Kasumi-1 (cell line): Measurements from ENCODE around the gene ADAMTS2.
"Not testable (repeated sequence)": the region's sequence is repeated elsewhere in the genome, so short reads cannot be mapped to it uniquely, and the experiment has no call there.

Source experiments
- DNase-seq, 2 experiments: peaks; one replicate each; lab custom pipeline; 2025; lab: John Stamatoyannopoulos, UW

Gene ADAMTS2

DNA sequence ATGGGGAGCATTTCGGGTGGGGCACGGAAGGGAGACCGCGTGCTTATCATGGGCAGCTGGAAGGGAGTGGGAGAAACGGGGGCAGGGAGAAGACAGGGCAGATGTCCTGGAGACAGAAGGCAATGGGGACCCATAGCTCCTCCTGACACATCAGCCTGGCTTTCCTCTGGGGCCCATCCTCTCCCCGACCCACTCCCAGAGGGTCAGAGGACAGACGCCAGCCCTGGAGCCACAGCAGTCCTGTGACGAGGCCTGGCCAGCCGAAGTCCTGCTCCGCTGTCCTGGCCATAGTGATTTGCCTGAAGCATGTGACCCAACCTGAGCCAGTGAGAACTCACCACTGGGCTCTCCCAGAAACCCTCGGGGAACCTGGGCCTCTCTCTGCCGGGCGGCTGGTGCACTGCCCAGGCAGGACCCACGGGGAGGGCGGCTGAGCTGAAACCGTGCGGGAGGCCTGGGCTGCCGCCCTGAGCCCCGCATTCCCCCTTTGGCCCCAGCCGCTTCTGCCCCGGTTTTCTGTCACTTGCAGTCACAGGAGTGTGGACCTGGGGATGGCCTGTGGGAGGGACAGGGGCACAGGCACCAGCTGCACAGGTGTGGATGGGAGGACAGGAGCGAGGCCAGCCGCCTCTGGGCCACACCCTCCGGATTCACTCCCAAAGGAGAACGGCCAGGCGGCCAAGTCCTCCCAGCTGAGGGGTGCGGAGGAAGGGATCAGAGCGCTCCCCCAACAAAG lies 19.8 kb downstream of the ADAMTS2 start:
- no peak for DNase-seq

DNA sequence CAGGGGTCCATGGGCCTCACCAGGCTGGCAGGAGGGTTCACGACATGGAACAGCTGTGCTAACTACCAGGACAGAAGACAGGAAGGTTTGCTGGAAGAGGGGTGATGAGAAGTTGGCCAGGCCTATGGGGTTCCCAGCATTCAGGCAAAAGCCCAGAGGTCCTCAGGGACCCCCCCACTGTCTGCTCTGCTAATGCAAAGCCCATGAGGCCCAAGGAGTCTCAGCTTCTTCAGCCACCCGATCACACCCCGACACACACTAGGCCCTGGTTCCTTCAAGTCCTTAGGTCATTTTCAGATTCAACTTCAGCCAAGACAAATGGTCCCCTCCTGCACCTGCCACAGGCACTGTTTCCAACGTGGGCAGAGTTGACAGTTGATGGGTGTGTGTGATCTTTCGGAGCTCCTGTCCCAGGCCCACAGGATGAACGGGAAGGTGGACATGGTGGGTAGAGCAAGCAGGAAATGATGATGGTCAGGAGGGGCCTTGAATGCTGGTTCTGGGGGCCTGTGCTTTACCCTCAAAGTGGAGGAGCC lies 20.4 kb downstream of the ADAMTS2 start:
- DNase-seq, result no peak

DNA sequence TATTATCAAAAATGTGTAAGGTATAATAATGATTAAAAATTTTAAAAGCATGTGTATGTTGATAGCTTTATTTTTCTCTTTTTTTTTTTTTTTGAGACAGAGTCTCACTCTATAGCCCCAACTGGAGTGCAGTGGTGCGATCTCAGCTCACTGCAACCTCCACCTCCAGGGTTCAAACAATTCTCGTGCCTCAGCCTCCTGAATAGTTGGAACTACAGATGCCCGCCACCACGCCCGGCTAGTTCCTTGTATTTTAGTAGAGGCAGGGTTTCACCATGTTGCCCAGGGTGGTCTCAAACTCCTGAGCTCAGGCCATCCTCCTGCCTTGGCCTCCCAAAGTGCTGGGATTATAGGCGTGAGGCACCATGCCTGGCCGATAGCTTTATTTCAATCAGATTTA lies 20.9 kb downstream of the ADAMTS2 start:
- DNase-seq, result not testable (repeated sequence)

DNA sequence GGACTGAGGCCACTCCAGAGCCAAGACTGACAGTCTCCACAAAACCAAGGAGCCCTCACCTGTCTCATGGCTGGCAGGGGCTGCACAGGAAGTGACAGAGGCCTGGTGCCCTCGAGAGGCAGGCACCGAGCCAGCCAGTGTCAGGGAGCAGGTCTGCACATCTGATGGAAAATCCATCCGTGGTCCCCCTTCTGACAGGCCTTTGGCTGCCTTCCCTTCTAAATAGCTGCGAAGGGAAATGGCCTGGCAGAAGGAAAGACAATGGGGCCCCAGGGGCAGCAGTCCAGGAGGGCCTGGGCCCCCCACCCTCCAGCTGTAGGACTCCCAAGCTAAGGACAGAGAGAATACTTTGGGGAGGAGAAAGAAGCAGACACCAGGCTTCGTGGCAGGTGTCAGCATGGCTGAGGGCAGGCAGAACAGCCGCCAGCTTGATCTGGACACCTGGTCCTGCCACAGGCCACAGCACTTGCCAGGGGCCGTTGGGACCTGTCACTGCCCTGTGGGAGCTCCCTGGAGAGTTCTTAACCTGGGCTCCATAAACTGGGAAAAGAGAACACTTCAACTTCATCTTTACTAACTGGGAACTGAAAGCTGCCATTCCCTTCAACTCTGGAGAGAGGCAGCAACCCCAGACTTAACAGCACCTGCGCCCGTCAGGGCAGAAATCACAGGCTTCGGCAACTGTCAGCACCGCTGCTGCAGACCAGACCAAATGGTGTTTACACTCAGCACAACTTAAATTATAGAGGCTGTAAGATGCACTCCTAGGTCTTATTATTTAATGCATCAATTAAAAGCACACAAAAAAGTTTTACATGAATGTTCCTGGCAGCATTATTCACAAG lies 22.0 kb downstream of the ADAMTS2 start:
- DNase-seq, result no peak

DNA sequence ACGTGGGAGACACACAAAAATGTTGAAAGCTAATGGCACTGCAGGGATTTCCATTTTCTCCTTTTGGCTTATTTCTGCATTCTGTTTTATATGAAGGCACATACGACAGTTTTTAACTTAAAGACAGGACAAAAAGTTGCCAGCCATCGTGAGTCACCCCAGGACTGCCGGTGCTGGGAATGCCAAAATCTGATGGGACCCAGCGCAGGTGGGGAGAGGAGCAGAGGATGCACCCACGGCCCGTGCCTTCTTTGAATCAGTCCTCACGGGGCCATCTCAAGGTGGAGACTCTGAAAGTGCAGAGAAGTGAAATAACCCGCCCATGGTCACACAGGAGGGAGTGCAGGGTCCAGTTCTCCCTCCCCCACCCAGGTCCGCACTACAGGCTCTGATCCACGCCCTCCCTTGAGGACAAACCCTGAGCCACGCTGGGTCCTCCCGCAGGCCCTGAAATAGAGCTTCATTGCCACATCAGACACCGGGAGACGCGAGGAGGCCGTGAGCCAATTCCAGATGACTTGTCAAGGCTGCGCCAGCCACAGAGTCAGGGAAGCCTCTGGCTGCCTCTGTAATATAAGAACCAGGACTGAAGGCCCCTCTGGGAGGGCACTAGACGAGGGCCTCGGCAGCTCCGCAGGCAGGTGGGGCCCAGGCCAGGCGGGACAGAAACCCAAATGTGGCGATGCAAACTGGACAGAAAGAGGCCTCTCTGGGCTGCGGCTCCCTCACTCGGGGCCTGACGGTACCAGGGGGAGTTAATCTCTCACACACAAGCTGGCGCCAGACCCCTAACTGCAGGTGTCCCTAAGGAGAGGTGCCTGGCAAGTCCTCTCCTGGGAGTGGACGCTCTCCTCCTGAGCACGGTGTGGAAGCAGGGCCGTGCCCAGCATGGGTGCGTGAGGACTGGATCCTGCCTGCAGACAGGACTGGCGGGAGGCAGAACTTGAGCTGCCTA lies 22.9 kb downstream of the ADAMTS2 start:
- no peak for DNase-seq

DNA sequence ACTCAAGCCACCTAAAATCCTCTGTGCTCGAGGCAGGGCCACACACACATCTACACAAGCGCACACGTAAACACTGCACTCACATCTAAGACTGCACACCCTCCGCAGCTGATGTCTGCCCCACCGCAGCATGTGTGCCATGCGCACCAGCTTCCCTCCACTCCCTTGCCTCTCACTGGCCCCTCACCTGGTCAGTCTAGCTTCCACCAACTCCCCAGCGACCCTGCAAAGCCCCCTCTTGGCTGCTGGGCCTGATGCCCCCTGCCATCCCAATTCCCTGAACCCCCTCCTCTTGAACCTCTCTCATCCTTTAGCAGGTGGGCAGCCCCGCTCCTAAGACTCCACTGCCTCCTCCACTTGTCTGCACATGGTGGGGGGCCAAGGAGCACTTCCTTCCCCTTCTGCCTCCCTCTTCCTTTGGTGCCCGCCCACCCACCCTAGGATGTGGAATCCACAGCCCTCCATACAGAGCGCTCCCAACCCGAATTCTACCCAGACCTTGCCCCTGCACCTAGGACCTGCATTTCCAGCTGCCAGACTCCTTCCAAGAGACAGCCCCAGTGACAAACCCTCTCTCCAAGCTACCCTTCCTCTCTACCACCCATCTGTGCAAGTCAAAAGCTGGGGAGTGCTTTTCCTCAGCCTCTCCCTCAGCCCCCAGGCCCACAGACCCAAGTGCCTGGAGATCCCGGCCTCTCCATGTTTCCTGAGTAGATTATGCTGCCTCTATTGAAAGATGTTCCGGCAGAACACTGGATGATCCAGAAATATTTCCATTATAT lies 23.9 kb downstream of the ADAMTS2 start:
- no peak for DNase-seq

DNA sequence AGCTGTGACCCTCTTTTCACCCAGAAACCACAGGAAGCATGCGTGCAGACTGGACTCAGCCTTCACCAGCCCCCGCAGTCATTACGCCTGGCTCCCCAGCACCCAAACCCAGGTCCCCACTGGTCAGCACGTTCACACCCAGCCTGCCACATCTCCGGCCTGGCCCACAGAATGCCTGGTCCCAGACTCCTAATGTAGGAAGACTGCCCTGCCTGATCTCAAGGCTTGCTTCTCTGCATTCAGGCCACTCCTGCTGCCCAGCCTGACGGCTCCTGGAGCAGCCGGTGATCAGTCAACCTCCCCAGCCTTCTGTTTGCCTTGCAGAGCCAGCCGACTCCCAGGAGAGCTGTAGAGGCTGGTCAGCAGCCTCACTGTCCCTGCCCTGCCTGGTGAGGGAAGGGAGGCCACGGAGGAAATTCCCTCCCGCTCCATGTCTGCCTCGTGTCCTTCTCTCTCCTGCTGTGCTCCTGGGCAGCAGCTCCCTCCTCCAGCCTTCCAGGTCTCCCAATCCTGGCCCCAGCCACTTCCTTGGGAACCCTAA lies 25.4 kb downstream of the ADAMTS2 start:
- DNase-seq, result no peak

DNA sequence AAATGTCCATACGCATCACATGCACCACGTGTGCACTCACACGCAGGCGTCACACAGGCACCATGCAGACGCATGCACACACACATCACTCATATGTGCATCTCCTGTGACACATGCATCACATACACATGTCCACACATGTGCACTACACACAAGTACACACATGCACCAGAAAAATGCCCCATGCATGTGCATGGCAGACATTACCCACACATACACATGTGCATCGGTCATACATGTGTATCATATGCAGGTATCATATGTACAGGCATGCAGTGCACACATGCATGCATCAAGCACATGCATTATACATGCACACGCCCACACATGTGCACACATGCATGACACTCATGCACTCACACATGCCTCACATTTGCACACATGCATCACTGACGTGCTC lies 26.1 kb downstream of the ADAMTS2 start:
- DNase-seq, result no peak

DNA sequence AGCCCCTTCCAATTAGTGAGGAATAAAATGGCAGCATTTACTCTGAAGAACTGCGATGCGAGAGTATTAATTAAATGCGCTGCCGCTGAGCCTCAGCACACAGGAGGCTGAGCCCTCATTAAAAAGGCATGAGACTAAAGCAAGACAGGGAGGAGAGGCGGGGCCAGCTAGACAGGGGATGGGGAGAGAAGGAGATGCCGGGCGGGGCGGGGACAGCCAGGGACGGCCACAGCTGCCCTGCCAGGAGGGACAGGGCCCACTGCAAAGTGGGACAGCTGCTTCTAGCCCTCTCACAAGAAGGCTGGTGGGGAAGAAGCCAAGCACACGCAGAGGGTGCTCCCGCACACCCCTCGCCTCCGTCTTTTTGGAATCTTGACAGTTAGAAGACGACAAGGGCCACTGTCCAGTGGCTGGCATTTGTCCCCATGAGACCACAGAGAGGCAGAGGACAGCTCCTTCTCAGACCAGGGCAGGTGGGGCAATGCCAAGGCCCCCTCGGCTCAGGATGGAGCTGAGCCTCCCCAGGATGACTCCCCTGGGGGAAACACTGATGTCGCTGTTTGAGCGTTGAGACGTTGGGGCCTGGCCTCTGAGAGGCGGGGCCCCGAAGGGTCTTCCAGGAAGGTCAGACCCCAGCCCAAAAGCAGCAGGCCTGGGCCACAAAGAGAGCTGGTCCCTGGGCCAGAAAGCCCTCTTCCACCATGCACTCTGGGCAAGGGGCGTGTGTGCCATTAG lies 26.9 kb downstream of the ADAMTS2 start:
- DNase-seq, result no peak

DNA sequence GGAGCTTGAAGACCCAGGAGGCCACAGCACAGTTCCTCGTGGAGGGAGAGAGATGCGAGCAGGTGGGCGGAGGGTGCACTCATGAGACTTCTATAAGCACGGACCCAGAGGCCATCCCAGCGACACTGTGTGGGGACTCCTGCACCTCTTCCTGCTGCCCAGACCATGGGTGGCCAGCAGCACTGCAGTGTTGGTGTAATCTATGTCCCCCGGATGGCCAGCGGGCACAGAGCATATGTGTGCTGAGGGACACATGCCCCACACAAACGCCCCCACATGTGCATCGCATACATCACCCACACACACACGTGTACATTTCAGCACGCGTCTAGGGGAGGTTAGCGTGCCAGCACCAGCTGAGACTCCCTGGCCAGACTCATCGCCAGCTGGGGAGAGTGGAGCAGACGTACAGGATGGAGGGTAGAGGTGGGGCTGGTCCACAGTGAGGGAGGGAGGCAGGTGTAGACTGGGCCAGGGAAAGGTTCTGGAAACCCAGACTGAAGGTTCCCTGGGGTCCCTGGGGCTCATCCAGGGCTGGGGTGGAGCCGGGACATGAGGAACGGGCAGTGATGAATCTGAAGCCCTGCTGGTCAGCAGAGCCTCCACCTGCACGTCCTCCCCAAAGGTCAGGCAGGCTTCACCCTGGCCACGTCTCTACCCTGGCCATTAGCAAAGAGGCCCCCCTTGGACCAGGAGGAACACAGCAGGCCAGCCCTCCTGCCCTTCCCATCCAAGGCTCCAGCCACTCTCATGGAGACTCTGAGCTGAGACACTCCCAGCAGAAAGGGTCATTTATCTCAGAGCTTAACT lies 27.6 kb downstream of the ADAMTS2 start:
- no peak for DNase-seq

DNA sequence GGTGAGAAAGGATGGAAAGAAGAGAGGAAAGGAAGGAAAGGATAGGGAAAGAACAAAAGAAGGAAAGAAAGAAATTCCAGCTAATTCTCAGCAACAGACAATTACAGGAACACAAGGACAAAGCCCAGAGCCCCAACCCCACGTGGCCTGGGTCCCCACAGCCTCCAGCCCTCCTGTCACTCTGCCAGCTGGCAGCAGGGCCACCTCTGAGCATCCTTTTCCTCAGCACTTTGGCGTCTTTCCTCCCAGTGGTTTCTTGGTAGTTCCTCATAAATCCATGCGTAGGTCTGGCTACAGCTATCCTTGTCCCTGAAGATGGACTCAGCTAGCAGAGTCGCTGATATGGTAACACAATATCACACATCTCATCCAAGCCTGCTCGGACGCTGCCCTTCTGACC lies 28.3 kb downstream of the ADAMTS2 start:
- DNase-seq, result no peak

DNA sequence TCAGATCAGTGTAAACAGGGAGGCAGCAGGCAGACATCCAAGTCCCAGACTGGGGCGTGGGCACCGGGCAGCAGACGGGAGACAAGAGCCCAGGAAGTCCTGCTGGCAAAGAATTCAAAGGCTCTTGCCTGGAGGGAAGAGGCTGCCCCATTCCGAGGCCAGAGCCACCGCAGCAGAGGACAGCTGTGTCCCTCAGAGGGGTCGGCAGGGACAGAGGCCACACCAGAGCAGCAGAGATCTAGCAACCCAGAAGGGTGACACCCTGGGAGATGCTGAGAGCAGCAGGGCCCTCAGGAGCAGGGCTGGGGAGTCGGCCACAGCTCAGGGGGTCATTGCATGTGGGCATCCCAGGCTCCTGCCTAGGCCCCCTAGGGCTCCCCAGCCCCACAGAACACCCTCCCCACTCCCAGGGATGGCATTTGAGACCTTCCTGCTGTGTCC lies 29.1 kb downstream of the ADAMTS2 start:
- DNase-seq, result no peak

DNA sequence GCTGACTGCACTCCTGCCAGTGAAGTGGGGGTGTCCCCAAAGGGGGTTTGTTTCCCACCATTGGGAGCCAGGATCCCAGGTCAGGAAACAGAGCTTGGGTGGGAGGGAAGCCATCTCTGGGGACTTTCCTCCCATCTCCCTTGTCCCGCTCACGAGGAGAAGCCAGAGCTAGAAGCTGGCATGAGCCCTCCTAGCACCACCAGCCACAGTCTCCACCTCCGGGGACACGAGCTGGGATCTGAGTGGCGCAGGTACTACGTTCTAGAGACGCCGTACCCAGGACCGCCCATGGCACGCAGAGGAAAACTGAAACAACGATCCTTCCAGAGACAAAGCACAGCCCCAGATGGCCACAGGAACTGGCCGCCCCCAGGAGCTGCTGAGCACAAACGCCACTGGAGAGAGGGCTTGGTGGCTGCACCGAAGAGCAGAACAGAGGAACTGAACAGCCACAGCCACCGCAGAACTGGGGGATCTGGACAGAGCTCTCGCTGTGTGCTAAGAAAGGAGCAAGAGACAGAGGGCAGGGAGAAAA lies 29.8 kb downstream of the ADAMTS2 start:
- no peak for DNase-seq

DNA sequence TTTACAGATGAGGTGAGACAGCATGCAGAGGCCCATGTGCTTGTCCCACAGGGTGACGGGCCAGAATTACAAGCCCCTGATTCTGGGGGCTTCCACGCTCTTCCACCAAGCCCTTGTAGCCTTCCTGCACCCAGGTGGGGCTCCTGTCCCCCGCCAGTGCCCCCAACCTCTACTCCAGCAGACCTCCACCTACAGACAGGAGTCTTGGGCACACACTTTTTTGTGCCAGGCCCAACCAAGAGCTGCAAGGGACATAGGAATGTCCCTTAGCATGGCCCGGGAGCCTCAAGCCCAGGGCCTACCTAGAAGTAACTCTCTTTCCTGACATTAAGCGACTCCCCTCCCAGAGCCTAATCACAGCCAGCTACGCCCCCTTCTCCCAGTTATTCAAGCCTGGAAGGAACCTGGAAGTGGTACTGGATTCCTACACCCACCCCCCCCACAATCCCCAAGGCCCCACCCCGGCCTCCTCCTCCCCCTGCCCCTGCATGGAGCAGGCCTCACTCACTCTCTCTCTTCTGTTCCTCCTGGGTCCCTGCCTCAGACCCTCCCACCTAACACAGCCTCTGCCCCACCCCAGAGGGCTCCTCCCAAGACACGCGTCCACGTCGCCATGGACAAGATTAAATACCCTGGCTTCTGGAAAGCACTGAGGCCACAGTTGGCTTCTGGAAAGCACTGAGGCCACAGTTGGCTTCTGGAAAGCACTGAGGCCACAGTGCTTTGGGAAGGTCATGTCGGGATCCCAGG lies 30.5 kb downstream of the ADAMTS2 start:
- DNase-seq, result no peak

DNA sequence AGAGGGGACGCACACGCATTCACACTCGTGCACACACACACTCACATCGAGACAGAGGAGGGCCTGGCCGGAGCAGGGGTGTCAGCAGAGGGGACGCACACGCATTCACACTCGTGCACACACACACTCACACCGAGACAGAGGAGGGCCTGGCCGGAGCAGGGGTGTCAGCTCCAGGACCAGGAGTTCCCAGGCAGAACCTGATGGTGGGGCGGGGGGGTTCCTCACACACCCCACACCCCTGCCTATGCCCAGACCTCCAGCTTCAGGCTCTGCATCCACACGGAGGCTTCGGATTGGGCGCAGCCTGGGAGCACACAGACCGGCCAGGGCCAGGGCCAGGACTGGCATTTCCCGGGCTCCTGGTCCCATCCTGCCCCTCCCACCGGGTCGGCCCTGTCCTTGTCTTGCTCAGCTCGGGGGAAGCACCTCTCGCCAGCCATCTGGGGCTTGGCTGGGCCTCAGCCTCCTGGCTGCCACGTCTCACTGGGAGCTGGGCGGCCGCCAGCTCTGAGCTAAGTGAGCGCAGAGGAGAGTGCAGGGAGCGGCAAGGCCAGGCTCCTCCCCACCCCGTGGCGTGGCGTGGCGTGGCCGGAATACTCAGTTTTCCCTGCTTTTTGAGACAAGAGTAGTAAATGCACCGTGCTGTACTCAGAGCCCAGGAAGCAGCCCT lies 31.3 kb downstream of the ADAMTS2 start:
- no peak for DNase-seq

DNA sequence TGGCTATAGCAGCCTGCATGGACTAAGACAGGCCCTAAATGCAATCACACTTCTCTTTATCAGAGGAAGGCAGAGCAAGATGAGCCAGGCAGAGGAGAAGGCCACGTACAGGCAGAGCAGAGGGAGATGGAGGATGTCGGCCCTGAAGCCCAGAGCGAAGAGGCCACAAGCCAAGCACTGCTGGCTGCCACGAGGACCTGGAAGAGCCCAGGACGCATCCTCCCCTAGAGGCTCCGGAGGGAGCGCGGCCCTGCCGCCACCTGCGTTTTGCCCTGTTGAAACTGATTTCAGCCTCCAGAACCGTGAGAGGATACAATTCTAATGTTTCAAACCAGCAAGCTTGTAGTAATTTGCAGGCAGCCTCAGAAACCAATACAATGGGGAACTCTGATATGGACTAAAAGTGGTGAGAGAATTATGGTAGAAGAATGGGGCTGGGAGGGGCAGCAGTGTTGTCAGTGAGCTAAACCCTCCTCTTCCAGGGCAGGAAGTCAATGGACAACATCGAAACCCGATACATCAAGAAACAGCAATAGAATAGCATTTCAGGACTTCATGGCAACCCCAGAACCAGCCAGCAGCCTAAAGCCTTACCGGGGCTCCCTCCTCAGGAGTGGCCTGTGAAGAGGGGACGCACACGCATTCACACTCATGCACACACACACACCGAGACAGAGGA lies 32.6 kb downstream of the ADAMTS2 start:
- DNase-seq, result no peak

DNA sequence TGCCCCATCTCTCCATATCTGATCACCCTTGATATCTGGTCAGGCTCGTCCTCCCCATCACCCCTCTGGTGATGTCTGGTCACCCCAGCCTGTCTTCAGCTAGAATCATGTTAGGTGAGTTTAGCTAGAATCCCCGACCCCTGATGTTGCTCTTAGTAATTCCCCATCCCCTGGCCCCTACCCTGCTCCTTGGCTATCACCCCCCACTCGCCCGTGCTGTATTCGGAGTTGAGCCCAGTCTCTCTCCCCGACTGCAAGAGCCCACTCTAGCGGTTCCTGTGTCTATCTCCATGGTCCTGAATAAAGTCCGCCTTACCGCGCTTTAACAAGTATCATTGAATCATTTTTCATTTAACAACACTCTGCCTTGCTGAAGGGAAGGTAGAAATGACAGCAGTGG lies 33.7 kb downstream of the ADAMTS2 start:
- no peak for DNase-seq
